ENCODE results near the gene LRP11.

LRP11 gene

DNA sequence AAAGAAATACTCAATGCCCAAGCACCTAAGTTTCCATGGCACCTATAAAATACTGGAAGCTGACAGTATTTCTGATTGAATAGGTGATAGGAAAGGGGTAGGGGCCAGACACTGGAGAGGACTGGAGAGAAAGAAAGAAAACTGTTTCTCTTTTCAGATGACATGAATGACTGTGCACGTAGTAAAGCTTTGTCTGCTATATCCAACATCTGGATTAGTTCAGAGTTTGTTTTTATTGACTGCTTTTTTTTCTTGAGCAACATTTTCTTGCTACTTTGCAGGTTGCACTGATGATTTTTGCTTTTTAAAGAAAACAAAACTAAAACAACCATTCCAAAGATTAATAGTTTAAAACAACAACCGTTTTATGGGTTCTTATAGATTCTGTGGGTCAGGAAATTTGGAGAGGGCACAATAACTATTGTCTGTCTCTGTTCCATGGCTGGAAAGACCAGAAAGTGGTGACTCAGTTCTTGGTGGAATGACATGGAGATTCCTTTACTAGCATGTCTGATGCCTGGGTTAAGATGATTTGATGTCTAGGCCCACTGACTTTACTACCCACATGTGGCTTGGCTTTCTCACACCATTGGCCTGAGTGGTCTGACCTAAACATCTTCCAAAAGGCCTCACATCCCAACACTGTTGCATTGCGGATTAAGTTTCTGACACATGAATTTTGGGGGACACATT lies 12.2 kb upstream of the LRP11 start:
- CTCF ChIA-PET = no interaction called here
- POLR2A ChIA-PET (ENCODE audit: low non-redundant PET) = no interaction called here
- no peak for DNase-seq (ENCODE audit: low spot score)
- TF ChIP-seq, protein P1, sequence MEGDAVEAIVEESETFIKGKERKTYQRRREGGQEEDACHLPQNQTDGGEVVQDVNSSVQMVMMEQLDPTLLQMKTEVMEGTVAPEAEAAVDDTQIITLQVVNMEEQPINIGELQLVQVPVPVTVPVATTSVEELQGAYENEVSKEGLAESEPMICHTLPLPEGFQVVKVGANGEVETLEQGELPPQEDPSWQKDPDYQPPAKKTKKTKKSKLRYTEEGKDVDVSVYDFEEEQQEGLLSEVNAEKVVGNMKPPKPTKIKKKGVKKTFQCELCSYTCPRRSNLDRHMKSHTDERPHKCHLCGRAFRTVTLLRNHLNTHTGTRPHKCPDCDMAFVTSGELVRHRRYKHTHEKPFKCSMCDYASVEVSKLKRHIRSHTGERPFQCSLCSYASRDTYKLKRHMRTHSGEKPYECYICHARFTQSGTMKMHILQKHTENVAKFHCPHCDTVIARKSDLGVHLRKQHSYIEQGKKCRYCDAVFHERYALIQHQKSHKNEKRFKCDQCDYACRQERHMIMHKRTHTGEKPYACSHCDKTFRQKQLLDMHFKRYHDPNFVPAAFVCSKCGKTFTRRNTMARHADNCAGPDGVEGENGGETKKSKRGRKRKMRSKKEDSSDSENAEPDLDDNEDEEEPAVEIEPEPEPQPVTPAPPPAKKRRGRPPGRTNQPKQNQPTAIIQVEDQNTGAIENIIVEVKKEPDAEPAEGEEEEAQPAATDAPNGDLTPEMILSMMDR (conservative IDR thresholded peaks at IDR 0.05; ENCODE audit: low read depth) = no peak
- H3K27ac ChIP-seq = no peak overlapping the region

DNA sequence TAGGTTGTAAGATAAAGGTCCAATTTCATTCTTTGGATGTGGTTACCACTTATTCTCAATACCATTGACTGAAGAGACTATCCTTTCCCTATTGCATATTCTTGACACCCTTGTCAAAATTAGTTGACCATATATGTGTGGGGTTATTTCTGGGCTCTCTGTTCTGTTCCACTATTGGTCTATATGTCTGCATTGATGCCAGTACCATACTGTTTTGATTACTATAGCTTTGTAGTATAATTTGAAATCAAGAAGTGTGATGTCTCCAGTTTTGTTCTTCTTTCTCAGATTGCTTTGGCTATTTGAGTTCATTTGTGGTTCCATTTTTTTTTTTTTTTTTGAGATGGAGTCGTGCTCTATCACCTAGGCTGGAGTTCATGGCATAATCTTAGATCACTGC lies 8.1 kb upstream of the LRP11 start:
- ChIA-PET POLR2A (ENCODE audit: low non-redundant PET) (no interaction called here), CTCF (no interaction called here)
- no peak for DNase-seq (ENCODE audit: low spot score)

DNA sequence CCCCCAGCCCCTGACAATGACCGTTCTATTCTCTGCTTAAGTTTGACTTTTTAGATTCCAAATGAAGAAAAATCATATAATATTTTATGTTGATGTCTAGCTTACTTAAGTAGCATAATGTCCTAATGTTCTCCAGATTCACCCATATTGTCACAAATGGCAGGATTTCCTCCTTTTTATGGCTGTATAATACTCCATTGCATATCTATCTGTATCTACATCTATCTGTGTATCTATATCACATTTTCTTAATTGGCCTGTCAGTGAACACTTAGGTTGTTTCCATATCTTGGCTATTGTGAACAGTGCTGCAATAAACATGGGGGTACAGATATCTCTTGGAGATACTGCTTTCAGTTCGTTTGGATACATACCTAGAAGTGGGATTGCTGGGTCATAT lies 7.0 kb upstream of the LRP11 start:
- H3K27ac ChIP-seq = no peak overlapping the region
- TF ChIP-seq, protein P1 (conservative IDR thresholded peaks at IDR 0.05; ENCODE audit: low read depth) = no peak
- ChIA-PET CTCF (no interaction called here), POLR2A (ENCODE audit: low non-redundant PET) (no interaction called here)
- DNase-seq (ENCODE audit: low spot score) = no peak

More for the DNA sequence above, 8.1 kb upstream of the LRP11 start:
- TF ChIP-seq, protein P1 (conservative IDR thresholded peaks at IDR 0.05; ENCODE audit: low read depth) = no peak
- H3K27ac ChIP-seq = no peak overlapping the region

DNA sequence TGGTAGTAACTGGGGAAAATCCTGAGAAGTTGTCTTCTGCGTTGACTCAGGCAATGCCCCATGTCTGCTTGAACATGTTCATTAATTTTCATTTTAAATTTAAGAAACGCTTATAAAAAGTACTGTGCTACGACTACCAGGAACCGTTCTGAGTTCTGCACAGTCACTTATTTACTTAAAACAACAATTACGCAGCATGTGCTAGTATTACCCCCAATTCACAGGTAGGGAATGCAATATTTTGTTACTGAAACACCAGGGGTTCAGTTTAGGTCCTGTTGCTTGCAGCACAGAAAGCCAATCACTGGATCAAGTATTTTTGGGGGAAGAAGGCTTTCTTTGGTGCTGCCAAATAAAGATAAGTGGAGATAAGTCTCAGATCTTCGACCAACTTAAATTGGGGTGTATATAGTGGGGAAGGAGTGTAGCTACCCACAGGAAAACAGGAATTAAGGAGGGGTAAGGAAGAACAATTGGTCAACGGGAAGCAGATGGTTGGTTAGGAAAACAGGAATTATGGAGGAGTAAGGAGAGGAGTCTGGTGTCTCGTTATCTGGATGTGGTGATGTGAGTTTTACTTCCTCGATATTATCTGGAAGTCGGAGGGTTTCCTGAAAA lies 5.2 kb upstream of the LRP11 start:
- DNase-seq (ENCODE audit: low spot score) = no peak
- H3K27ac ChIP-seq = no peak overlapping the region
- ChIA-PET POLR2A (ENCODE audit: low non-redundant PET) (no interaction called here), CTCF (no interaction called here)
- TF ChIP-seq, protein P1 (conservative IDR thresholded peaks at IDR 0.05; ENCODE audit: low read depth) = no peak

DNA sequence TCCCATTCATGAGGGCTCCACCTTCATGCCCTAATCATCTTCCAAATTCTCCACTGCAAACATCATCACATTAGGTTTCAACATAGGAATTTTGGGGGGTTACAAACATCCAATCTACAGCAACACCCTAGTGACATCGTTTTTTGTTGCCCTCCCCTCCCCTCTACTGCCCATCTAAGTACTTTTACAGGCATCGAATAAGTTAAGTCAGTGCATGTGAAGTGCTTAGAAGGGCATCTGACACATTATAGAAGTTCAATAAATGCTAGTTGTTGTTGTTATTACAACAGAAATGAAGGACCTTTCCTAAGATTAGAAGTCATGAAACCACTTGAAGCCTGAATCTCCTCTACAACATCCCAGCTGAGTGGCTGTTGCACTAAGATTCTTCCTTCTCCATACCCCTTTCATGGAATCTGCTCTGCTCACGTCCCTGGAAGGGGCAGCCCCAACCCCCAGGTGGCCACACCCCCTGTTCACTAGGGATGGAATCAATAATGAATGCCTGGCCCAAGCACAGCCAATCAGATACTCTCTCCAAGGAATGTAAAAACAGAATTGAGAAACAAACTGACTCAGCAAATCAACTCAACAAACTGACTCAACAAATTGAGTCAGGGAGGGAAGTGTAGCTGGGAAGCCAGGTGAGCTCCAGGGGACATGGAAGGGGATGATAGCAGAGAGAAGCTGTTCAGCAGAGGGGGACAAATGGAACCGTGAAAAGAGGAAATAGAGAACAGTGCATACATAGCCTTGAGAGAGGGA lies 3.9 kb upstream of the LRP11 start:
- H3K27ac ChIP-seq = no peak overlapping the region
- DNase-seq (ENCODE audit: low spot score) = no peak
- ChIA-PET CTCF (interaction anchor here (0.6 kb wide), 1 partner anchor 221 kb away, joined by 3 read pairs; no protein-coding TSS in a partner anchor), POLR2A (ENCODE audit: low non-redundant PET) (no interaction called here)
- TF ChIP-seq, protein P1 (conservative IDR thresholded peaks at IDR 0.05; ENCODE audit: low read depth) = no peak
